ENCODE measurements around the gene AHNAK2.

The AHNAK2 gene

GRCh38 chr14:105011312-105011990 is 33.3 kb upstream of the AHNAK2 start:
- no peak for DNase-seq

- DNase-seq, result no peak
Observed at GRCh38 chr14:105010891-105011291, 32.7 kb upstream of the AHNAK2 start.

DNA sequence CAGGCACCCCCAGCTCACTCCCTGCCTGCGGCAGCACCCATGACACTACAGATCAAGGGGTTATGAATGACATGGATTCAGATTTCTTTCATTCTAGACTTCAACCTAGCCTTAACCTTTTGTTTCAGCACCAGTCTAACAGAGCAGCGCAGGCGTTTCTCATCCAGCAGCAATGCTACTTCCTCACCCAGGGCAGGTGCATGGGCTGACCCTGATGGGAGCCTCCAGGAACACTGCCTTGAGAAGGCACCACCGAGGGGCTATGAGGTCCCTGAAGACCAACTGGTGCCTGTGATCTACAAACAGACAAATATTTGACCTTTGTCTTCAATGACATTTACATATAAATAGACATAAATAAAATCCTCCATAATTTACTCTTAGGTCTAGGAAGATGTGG is 31.9 kb upstream of the AHNAK2 start:
- no peak for DNase-seq

GRCh38 chr14:105007593-105008264 is 29.6 kb upstream of the AHNAK2 start:
- DNase-seq, result no peak

DNA sequence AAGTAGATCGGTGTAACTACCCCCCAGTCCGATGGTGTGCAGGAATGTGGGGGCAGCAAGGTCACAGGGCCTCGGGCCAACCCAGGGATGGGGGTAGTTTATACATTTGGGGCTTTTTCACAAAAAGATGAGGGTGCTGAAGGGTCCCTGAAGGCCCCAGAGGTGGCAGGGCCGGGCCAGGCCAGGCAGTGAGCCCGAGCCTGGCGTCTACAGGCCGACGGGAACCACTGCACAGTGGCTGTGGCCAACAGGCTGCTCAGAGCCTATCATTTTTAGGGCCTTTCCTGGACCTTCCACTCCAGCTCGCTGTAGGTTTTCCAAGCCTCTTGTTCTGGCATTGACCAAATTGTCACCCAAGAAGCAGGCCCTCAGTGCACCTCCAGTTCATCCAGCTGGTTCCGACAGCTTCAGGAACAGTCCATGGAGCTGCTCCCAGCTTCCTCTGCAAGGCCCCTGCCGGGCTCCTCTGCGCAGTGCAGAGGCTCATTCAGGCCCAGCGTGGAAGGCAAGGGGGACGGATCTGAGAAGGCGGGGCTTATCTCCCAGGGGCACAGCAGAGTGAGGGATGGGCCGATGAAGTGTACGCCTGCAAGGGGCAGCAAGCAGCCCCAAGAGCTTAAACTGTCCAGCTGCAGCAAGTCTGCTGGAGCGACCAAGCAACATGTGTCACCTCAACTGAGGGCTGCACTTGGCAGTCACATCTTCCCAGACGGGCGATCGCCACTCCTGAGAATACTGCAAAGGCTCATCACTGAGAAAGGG is 28.8 kb upstream of the AHNAK2 start:
- DNase-seq, result no peak

DNA sequence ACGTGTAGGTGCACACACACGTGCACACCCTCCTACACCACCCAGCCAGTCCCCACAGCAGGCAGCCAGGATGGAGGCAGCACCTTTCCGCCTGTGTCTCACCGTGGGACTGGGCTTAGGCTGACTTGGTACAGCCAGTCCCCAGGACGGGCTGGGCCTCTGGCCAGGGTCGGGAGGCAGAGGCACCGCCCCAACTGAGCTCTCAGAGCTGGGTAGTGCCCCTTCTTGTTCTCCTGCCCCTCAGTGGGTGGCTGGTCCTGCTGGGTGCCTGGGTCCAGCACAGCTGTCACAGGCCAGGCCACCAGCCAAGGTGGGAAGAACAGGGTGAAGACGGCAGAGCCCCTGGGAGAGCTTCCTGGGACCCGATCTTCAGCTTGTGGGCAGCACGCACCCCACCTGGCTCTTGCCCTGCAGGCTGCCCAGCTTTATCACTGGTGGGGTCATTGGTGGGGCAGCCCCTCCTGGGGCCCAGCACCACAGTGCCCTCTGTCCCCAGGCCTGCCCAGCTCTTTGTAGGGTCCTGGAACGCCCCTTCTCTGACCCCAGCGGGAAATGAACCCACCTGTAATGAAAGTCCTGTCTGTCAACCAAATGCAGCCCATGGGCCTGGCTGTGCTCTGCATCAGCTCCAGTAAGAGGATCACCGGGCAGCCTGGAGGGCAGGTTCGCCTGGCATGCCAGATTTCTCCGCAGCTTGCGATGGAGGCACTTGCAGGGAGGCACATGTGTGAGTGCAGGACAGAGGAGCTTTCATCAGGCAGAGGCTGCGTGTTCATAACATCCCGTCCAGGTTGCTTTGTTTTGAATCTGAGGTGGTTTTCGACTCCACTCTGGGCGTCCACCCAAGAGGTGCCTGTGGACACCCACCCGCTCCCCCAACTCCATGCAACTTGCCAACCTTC is 28.0 kb upstream of the AHNAK2 start:
- DNase-seq, result no peak

DNA sequence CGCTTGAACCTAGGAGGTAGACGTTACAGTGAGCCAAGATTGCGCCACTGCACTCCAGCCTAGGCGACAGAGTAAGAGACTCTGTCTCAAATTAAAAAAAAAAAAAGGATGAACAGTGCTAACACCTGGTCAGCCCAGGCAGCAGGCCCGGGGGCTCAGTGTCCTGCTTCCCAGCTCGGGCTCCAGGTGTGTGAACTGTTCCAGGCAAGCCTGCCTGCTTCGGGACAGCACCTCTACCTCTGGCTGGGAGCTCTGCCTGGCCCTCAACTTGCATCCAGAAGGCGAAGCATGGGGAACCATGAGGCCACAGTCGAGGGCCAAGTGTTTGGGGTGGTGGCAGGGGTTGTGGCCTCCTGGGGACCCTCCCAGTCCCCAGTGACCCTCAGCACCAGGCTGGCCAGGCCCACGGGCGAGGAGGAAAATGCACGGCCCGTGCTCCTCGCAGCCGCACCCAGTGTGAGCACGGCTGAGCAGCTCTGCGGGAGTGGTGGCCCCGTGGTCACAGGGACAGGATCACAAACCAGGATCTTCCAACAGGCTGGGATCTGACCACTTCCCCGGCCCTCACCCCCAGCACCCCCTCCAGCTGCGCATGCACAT is 27.3 kb upstream of the AHNAK2 start:
- DNase-seq, result no peak

DNA sequence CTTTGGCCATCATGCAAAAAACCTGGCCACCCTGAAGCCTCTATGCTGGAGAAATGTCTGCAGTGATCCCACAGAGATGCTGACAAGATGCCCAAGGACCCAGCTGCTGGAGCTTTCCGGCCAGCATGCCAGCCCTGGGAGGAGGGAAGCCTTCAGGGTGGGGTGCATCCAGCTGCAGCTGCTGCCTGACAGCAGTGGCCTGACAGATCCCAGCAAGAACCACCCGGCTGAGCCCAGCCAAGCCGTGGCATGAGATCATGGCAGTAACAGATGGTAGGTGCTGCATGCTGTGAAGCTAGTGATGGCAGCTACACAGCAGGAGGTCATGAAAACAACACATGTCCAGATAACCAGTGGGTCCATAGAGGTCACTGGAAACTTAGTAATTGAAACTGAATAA is 21.2 kb upstream of the AHNAK2 start:
- DNase-seq, result no peak

DNA sequence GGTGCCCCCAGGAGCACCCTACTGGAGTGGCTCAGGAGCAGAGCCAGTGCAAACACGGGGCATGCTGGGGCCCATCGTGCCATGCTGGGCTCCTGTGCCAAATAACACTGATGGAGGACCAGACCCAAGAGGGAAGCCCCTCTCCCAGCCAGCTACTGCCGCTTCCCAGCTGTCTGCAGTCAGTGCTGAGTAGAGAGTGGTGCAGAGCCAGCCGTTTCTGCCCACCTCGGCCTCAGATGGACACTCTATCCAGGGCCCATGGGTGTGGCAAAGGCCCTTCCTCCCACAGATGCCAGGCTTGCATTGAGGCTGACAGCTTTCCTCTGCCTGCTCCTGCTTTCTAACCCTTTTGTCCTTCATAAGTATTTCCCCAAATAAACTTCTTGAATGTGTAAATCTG is 20.6 kb upstream of the AHNAK2 start:
- no peak for DNase-seq

GRCh38 chr14:104996483-104996882 is 18.3 kb upstream of the AHNAK2 start:
- no peak for DNase-seq

GRCh38 chr14:104996032-104996431 is 17.9 kb upstream of the AHNAK2 start:
- no peak for DNase-seq

DNA sequence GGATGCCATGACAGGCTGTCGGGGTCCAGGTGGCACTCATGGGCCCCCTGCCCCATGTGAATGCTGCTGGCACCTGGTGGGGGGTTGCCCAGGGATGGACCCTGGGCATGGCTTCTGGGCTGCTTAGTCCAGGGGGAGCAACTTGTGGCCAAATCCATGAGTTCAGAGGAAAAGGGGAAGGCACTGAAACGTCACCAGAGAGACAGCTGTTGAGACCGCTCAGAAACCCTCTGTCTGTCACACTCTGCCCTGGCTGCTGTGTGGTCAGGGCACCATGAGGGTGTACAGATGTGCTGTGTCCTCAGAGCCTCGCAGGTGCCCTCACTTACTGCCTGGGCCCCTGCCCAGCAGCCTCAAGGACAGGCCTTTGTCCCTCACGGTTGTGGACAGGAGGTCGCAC is 16.8 kb upstream of the AHNAK2 start:
- no peak for DNase-seq

GRCh38 chr14:104993808-104994591 is 15.8 kb upstream of the AHNAK2 start:
- no peak for DNase-seq

DNA sequence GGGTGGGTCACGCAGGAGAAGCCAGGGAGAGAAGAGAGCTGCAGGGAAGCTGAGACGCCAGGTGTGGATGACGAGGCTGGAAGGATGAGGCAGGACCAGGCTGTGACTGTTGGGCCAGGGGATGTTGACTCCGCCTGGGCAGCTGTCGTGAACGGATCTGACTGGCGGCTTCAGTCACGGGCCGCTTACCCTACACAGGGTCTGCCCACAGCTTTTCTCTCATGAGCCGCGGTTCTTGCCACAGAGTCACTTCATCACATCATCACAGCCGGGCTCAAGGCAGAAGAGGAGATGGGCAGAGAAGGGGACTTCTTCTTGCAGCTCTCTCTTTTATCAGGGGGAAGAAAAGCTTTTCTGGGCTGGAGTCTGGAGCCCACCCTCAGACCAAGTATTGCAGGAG is 15.1 kb upstream of the AHNAK2 start:
- no peak for DNase-seq

DNA sequence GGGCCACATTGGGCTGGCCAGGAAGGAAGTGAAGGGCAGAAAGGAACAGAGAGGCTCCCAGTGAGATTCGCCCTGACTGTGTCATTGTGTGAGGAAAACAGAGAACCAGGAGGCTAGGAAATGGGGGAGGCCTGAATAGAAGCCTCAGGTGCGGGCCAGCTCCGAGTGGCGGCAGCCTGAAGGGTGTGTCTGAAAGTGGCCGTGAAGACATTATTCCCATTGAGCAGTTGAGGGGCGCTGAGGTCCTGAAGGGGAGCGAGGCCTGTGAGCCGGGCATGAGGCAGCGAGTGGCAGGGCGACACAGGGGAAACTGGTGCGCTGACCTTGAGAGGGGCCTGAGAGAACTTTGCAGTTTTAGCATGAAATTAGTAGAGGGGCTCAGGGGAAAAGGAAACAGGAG is 14.3 kb upstream of the AHNAK2 start:
- DNase-seq, result no peak

- DNase-seq, result no peak
Observed at GRCh38 chr14:104991896-104992230, 13.7 kb upstream of the AHNAK2 start.

DNA sequence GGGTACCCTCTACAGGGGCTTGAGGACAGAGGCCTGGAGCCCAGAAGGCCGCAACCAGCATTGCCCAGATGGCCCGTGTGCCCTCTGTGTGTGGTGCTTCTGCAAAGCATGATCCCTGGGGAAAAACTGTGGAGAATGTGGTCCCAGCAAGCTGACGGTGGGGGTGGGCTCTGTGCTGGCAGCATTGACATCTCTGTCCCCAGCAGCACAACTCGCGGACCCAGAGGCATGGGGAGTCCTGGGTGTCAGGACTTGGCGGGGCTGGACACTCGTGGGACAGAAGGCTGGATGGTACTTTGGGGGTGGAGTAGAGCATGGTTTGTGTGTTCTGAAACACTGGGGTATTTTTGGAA is 11.8 kb upstream of the AHNAK2 start:
- DNase-seq, result no peak

- no peak for DNase-seq
Observed at GRCh38 chr14:104989236-104989950, 11.2 kb upstream of the AHNAK2 start.

DNA sequence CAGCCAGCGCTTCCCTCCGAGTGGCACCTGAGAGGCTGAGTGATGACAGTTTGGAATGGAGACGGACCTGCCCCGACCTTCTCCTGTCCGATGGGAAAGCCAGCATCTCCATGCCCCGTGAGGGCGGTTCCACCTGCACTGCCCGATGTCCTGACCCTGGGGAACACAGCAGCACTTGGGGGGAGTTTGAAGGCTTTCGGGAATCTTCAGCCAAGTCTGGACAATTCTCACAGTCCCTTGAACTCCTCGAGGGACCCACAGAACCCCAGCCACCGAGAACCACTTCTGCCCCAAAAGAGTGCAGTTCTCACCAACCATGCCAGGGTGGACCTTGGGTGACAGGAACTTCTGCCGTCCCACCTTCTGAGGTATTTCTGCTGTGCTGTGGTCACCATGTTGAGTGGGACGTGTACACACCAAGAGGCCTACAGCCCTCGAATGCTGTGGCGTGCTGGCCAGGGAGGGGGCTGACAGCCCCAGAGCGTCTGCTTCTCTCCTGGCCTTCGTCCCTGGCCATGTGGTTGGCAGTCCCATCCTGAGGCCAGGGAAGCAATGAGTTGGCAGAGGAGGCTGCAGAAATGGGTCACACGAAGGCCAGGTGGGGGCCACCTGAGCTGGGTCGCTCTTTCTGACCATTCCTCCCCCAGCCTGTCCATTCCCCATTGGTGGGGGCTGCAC is 8.5 kb upstream of the AHNAK2 start:
- DNase-seq, result no peak

DNA sequence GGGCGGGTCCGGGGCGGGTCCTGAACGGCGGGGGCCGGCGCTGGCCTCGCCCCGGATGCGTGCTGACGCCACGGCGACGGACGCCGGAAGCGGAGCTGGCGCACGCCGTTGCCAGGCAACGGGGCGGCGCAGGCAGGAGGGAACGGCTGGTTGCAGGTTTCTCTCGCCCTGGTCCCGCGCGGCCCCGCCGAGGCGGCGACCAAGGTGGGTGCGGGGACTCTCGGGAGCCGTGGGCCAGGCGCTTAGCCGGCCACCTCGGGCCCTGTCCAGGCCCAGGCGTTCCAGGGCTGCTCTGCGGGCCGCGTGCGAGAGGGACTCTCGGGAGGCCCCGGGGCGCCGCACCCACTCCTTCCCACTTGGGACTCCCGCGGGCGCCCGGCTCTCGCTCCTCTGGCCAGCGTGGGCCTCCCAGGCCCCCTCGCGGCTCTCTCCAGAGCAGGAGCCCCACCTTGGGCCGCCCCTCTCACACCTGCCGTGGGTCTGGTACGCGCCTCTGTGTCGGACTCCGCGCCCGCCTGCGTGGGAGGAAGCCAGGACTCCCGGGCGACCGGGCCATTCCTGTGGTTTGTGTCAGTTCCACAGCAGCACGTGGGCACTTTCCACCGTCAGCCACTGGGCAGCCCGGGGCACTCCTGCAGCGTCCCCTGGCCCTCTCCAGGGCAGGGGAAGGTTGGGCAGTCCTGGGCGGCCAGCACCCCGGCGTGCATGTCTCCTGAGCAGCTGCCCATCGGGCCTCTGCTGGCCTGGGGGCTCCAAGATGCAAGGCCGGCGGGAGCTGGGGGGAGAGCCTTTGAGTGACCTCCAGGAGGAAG is 7.7 kb upstream of the AHNAK2 start, which contains the start of gene CLBA1:
Gene CLBA1, plus strand, starts transcription at position 114 of the 812 bp plus-strand sequence. Its CDS starts 644 bp downstream, at position 758.
- DNase-seq, result no peak
